ENCODE data around the gene RPS15.

RPS15 gene

DNA sequence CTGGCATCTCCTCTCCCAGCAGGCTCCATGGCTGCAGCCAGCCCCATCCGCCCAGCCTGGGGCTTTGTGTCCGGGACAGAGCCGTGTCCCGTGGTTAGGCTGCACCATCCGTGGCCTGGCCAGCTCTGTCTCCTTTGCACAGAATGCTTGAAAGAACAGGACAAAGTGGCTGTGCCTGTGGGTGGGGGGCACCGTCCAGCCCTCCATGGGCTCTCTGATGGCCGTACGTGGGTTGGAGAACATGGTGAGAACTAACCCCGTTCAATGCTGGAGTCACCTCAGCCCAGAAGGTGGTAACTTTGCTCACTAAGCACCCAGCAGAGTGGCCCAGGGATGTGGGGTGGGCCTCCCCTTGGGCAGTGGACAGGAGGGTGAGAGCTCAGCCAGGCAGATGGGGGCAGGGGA is 2.8 kb downstream of the RPS15 start:
- Histone ChIP-seq H3K36me3 (ENCODE audit: control insufficient read depth, insufficient read depth, low read length) (peaks cover 26% of the 10 kb centered on the region), H3K4me3 (replicated peaks; ENCODE audit: low read depth, low read length) (no peak overlapping the region), H3K27me3 (replicated peaks; ENCODE audit: control insufficient read depth, insufficient read depth, low read length) (no peaks in the 10 kb centered on the region)
- TF ChIP-seq, protein P1, sequence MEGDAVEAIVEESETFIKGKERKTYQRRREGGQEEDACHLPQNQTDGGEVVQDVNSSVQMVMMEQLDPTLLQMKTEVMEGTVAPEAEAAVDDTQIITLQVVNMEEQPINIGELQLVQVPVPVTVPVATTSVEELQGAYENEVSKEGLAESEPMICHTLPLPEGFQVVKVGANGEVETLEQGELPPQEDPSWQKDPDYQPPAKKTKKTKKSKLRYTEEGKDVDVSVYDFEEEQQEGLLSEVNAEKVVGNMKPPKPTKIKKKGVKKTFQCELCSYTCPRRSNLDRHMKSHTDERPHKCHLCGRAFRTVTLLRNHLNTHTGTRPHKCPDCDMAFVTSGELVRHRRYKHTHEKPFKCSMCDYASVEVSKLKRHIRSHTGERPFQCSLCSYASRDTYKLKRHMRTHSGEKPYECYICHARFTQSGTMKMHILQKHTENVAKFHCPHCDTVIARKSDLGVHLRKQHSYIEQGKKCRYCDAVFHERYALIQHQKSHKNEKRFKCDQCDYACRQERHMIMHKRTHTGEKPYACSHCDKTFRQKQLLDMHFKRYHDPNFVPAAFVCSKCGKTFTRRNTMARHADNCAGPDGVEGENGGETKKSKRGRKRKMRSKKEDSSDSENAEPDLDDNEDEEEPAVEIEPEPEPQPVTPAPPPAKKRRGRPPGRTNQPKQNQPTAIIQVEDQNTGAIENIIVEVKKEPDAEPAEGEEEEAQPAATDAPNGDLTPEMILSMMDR (IDR thresholded peaks at IDR 0.05; ENCODE audit: insufficient read depth, low read length, poor library complexity, severe bottlenecking), result no peak
- no peak for DNase-seq (ENCODE audit: extremely low read depth, insufficient read length)

DNA sequence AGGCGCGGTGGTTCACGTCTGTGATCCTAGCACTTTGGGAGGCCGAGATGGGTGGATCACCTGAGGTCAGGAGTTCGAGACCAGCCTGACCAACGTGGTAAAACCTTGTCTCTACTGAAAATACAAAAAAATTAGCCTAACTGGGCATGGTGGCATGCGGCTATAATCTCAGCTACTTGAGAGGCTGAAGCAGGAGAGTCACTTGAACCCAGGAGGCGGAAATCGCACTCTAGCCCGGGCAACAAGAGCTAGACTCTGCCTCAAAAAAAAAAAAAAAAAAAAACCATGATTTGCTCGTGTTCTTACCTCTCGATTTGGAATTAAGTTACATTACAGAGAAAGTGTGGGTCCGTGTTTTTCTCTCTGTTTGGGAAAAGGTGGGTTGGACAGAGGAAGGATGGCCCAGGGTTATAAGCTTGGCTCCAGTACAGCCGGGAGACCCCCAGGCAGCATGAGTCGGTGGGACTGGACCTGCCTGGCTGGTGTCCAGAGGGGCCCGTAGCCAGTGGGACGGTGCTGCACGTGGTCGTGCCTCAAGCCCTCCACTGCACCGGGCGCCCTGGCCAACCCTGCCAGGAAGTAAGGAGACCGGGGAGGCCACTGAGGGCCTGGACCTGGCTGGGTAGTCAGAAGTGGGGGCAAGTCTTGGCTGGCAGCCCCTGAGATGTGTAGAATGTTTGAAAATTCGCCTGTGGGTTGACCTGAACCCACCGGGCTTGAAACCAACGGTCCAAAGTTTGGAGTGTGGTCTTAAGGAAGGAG is 3.7 kb downstream of the RPS15 start:
- H3K36me3 ChIP-seq (ENCODE audit: control insufficient read depth, insufficient read depth, low read length), result peaks cover 26% of the 10 kb centered on the region
- H3K27me3 ChIP-seq (replicated peaks; ENCODE audit: control insufficient read depth, insufficient read depth, low read length), result no peaks in the 10 kb centered on the region
- TF ChIP-seq, protein P1 (IDR thresholded peaks at IDR 0.05; ENCODE audit: insufficient read depth, low read length, poor library complexity, severe bottlenecking), result no peak
- no peak overlapping the region for H3K4me3 ChIP-seq (replicated peaks; ENCODE audit: low read depth, low read length)
- DNase-seq (ENCODE audit: extremely low read depth, insufficient read length), result no peak

DNA sequence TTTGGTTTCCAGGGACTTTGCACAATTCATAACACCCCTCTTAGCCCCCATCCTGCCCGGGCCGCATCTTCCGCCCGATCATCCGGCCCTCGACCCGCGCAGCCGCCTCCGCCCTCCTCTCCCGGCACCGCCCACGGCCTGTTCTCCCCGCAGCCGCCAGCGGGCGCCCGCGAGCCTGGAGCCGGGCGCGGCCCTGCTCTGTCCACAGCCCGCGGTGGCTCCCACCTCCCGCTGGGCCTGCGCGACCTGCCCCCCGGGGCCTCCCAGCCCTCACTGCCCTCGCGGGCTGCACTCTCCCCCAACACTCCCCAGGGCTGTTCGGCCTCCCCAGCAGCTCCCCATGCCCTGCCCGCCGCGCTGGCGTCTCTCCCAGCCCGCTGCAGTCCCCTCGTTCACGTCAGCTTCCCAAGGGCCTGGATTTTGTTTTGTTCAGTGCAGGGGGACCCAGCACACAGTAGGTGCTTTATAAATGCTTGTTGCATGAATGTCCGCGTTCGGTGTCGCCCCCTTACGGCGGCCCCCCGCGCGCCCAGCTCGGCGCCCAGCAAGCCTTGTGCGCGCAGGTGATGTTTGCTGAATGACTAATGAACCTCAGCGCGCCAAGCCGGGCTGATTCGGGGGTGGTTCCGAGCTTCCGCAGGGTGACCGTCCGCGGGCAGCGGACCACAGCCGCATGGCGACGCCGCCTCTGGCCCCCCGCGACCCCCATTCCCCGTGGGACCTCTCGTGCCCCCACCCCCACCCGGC is 7.2 kb downstream of the RPS15 start:
- Histone ChIP-seq H3K4me3 (replicated peaks; ENCODE audit: low read depth, low read length) (peak overlapping the region; percentile 47), H3K36me3 (ENCODE audit: control insufficient read depth, insufficient read depth, low read length) (peaks cover 17% of the 10 kb centered on the region), H3K27me3 (replicated peaks; ENCODE audit: control insufficient read depth, insufficient read depth, low read length) (peaks cover 2% of the 10 kb centered on the region)
- DNase-seq (ENCODE audit: extremely low read depth, insufficient read length), result peak; percentile 82
- TF ChIP-seq, protein P1 (IDR thresholded peaks at IDR 0.05; ENCODE audit: insufficient read depth, low read length, poor library complexity, severe bottlenecking), result peak; percentile 31

- DNase-seq (ENCODE audit: extremely low read depth, insufficient read length), result no peak
- peaks cover 5% of the 10 kb centered on the region for H3K27me3 ChIP-seq (replicated peaks; ENCODE audit: control insufficient read depth, insufficient read depth, low read length)
- H3K36me3 ChIP-seq (ENCODE audit: control insufficient read depth, insufficient read depth, low read length), result peaks cover 10% of the 10 kb centered on the region
- TF ChIP-seq, protein P1 (IDR thresholded peaks at IDR 0.05; ENCODE audit: insufficient read depth, low read length, poor library complexity, severe bottlenecking), result no peak
- H3K4me3 ChIP-seq (replicated peaks; ENCODE audit: low read depth, low read length), result no peak overlapping the region
Measured at GRCh38 chr19:1445932-1446712, 7.9 kb downstream of the RPS15 start.

- Histone ChIP-seq H3K27me3 (replicated peaks; ENCODE audit: control insufficient read depth, insufficient read depth, low read length) (peaks cover 5% of the 10 kb centered on the region), H3K4me3 (replicated peaks; ENCODE audit: low read depth, low read length) (no peak overlapping the region), H3K36me3 (ENCODE audit: control insufficient read depth, insufficient read depth, low read length) (peaks cover 6% of the 10 kb centered on the region)
- TF ChIP-seq, protein P1 (IDR thresholded peaks at IDR 0.05; ENCODE audit: insufficient read depth, low read length, poor library complexity, severe bottlenecking), result no peak
- no peak for DNase-seq (ENCODE audit: extremely low read depth, insufficient read length)
Measured at GRCh38 chr19:1446713-1447481, 8.7 kb downstream of the RPS15 start.

All from GM06990 (cell line).